Testis (tissue), 3 donors: Measurements from ENCODE around the gene MED8. TPM values are rescaled to one million over a fixed set of nuclear protein-coding genes. Genes with fewer than 3 reads are reported as not detected.

Source experiments
- DNase-seq: peaks from one replicate; pipeline ENCODE4 v3.0.0-alpha.2; 2019
- H3K27ac ChIP-seq, 2 donors: fragments of 200-600 bp; sonication (generic); one replicate each; pipeline ENCODE4 v1.5.1; 2019
- H3K27me3 ChIP-seq: fragments of 200-600 bp; sonication (generic); one replicate; pipeline ENCODE4 v1.5.1; 2019
- H3K36me3 ChIP-seq: fragments of 200-600 bp; sonication (generic); one replicate; pipeline ENCODE4 v1.5.1; 2017; ENCODE audit warnings: low read depth; ENCODE audit errors: missing control alignments
- H3K4me1 ChIP-seq: fragments of 200-600 bp; sonication (generic); one replicate; pipeline ENCODE4 v1.5.1; 2019
- H3K4me3 ChIP-seq, 2 donors: fragments of 200-600 bp; sonication (generic); one replicate each; pipeline ENCODE4 v1.5.1; 2017 to 2019
- H3K9me3 ChIP-seq: fragments of 200-600 bp; sonication (generic); one replicate; pipeline ENCODE4 v1.5.1; 2017
- CTCF ChIP-seq, 3 experiments: fragments of 450-650 bp in 2 of 3; fragments of 200-600 bp in 1 of 3; sonication (generic) in 1 of 3; IDR thresholded peaks; one replicate each; pipeline ENCODE4 v1.5.1; 2016 to 2019; ENCODE audit warnings: antibody characterized with exemption in 3 of 3, mild to moderate bottlenecking in 2 of 3, moderate library complexity in 1 of 3
- POLR2A ChIP-seq: fragments of 450-650 bp; IDR thresholded peaks from one replicate; pipeline ENCODE4 v1.6.1; 2017; ENCODE audit warnings: antibody characterized with exemption, mild to moderate bottlenecking, moderate library complexity
- WGBS, 2 donors: methylation state at CpG; one replicate each; pipeline ENCODE4 v1.1.5; 2018; 5-methylcytosine and 5-hydroxymethylcytosine counted together
- intact Hi-C: fragments of 100-400 bp; cut with DNase I; formaldehyde crosslinking; loops from one replicate; pipeline ENCODE4 v1.15.1; 2023; ENCODE audit warnings: low total_unique reads
- polyA plus RNA-seq: library from polyadenylated mRNA; stranded (reverse); fragments of 350-450 nt; fragmentation: Illumina TruSeq; extraction: RNeasy Lipid Tissue Mini Kit (QIAGEN cat#74804); gene quantifications from one replicate; pipeline ENCODE4 v1.2.3, GENCODE V29; 2014; ENCODE audit warnings: low read depth, low replicate concordance; ENCODE audit not compliant: insufficient read depth
- total RNA-seq, 2 donors: library from RNA; depleted of rRNA; stranded (reverse); fragments of >200 nt; gene quantifications; one replicate each; pipeline ENCODE4 v1.2.3, GENCODE V29; 2016

MED8 gene
- total and polyA plus RNA-seq, 3 donors from 2014 or later, result 43.2 to 49.4 (median 46.5) TPM

- intact Hi-C loops, result no loop called here
- TF ChIP-seq POLR2A, result no peak
- no peak for TF ChIP-seq CTCF (IDR thresholded peaks at IDR 0.05)
- Histone ChIP-seq H3K4me1 (no peaks in the 10 kb centered on the region), H3K4me3 (peak within 1 kb of the TSS; percentile 69 to 74), H3K9me3 (no peaks in the 10 kb centered on the region), H3K27ac (peak within 1 kb of the TSS; percentile 69 to 84), H3K27me3 (no peaks in the 10 kb centered on the region), H3K36me3 (no peaks in the 10 kb centered on the region)
- DNase-seq, result peak; percentile 99
- 1 to 2% methylated on average over 24 to 54 of the region's 59 CpGs for WGBS, 2 donors
Measured at GRCh38 chr1:43358746-43359693, 30.6 kb downstream of the MED8 start, which contains the start of gene CDC20. CDC20 (plus strand) TSS chr1:43358981; CDS start chr1:43359216, 235 bp downstream.

- no peaks in the 10 kb centered on the region for H3K36me3 ChIP-seq
- TF ChIP-seq CTCF (IDR thresholded peaks at IDR 0.05) (peak in 1 of 3 experiments; percentile 6), POLR2A (no peak)
- no peaks in the 10 kb centered on the region for H3K4me1 ChIP-seq
- peak overlapping the region; percentile 69 to 74 for H3K4me3 ChIP-seq
- peak overlapping the region; percentile 69 to 84 for H3K27ac ChIP-seq
- DNase-seq, result no peak
- H3K9me3 ChIP-seq, result no peaks in the 10 kb centered on the region
- 1% methylated on average over 18 to 23 of the region's 33 CpGs for WGBS, 2 donors
- H3K27me3 ChIP-seq, result no peaks in the 10 kb centered on the region
- intact Hi-C loops, result no loop called here
Measured at GRCh38 chr1:43358121-43358745, 31.4 kb downstream of the MED8 start.

GRCh38 chr1:43357251-43357650 lies 32.3 kb downstream of the MED8 start:
- WGBS, 2 donors, result 70 to 73% methylated on average over 4 of the region's 4 CpGs
- Histone ChIP-seq H3K36me3 (no peaks in the 10 kb centered on the region), H3K4me1 (no peaks in the 10 kb centered on the region), H3K27ac (no peak overlapping the region), H3K27me3 (no peaks in the 10 kb centered on the region), H3K9me3 (no peaks in the 10 kb centered on the region), H3K4me3 (no peak overlapping the region)
- DNase-seq, result no peak
- TF ChIP-seq POLR2A (no peak), CTCF (IDR thresholded peaks at IDR 0.05) (no peak)
- intact Hi-C loops, result no loop called here

- WGBS, 2 donors, result 93 to 97% methylated on average over 2 of the region's 2 CpGs
- Histone ChIP-seq H3K4me3 (no peak overlapping the region), H3K36me3 (no peaks in the 10 kb centered on the region), H3K27me3 (no peaks in the 10 kb centered on the region), H3K9me3 (no peaks in the 10 kb centered on the region), H3K27ac (no peak overlapping the region), H3K4me1 (no peaks in the 10 kb centered on the region)
- no peak for DNase-seq
- intact Hi-C loops, result no loop called here
- no peak for TF ChIP-seq CTCF (IDR thresholded peaks at IDR 0.05)
- no peak for TF ChIP-seq POLR2A
Measured at GRCh38 chr1:43354936-43355335, 34.7 kb downstream of the MED8 start.
